SK-N-SH (cell line): ENCODE measurements around the gene GSTM1.
"Not testable (repeated sequence)": the region's sequence is repeated elsewhere in the genome, so short reads cannot be mapped to it uniquely, and the experiment has no call there.

Experiments
- CTCF ChIP-seq: fragments of 200-600 bp; sonication (generic); IDR thresholded peaks from 2 replicates; pipeline ENCODE4 v1.6.1; 2017; ENCODE audit warnings: antibody characterized with exemption, mild to moderate bottlenecking, moderate library complexity
- FOSL2 ChIP-seq: IDR thresholded peaks from 2 replicates; pipeline ENCODE4 v1.4.0; 2012; ENCODE audit warnings: low read depth, mild to moderate bottlenecking, moderate library complexity, borderline replicate concordance
- MAX ChIP-seq: IDR thresholded peaks from 2 replicates; pipeline ENCODE4 v1.4.0; 2012; ENCODE audit warnings: low read depth
- MXI1 ChIP-seq: IDR thresholded peaks from 2 replicates; pipeline ENCODE4 v1.6.1; 2012; ENCODE audit warnings: mild to moderate bottlenecking, low read depth, low read length, improper control_type of control experiment
- NRF1 ChIP-seq: IDR thresholded peaks from 2 replicates; pipeline ENCODE4 v1.6.1; 2012; ENCODE audit warnings: low read depth, mild to moderate bottlenecking, low read length
- REST ChIP-seq: IDR thresholded peaks from 2 replicates; pipeline ENCODE4 v1.6.1; 2012; ENCODE audit warnings: mild to moderate bottlenecking, low read depth, low read length, moderate library complexity
- RFX5 ChIP-seq: IDR thresholded peaks from 2 replicates; pipeline ENCODE4 v1.6.1; 2012; ENCODE audit warnings: mild to moderate bottlenecking, improper control_type of control experiment, low read length
- USF2 ChIP-seq: fragments of 150-350 bp; IDR thresholded peaks from 2 replicates; pipeline ENCODE4 v1.6.1; 2017; ENCODE audit warnings: antibody characterized with exemption, low read length, low read depth, borderline replicate concordance

GRCh38 chr1:109660691-109661026, 27.0 kb upstream of the GSTM1 start:
- not testable (repeated sequence) for TF ChIP-seq CTCF, REST, MAX, NRF1, FOSL2, MXI1, USF2, RFX5
